Endometrial microvascular endothelial cells (primary cell): ENCODE measurements around the gene PPP2R2D. TPM values are rescaled to one million over a fixed set of nuclear protein-coding genes. Genes with fewer than 3 reads are reported as not detected.

Experiments used
- in situ Hi-C: cut with HindIII; loops from 2 replicates; pipeline ENCODE4 v1.10.0; 2017; ENCODE audit warnings: low sequenced_read_pairs, low pct_unique_long_range_greater_than_20kb; ENCODE audit errors: inconsistent ontology term
- total RNA-seq: library from RNA; depleted of rRNA; stranded (reverse); fragments of >200 nt; gene quantifications from one replicate; pipeline ENCODE4 v1.2.3, GENCODE V29; 2015; ENCODE audit errors: inconsistent ontology term

PPP2R2D gene
- total RNA-seq, 1 donor from 2014 or later = 36.6 TPM

DNA sequence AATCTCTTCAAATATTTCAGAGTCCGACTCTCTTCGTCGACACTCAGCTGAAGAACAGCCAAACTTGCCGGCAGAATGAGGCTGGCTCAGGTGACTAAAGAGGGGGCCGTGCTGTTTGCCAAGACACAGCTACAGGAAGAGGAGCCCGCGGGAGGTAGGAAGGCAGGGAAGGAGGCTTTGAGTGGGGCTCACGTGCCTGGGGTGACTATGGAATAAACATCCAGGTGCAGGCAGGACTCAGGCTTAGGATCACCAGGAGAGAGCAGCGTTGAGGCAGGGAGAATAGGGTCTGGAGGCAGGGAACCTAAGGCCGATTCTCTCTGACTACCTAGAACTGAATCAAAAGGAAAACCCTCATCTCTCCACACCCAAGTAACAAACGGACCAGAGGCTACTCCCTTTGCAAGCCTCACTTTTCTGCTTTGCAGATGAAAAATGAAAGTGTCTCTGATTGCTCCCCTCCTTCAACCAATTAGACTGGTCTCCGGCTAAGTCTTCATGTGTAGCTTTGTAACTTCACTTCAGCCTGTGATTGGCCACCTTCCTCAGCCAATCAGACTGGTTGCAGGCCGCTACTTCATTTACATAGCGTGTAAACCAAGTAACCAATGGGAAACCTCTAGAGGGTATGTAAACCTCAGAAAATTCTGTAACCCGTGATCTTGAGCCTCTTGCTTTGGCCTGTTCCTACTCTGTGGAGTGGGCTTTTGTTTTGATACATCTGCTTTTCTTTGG is 100.6 kb downstream of the PPP2R2D start:
- in situ Hi-C loops = no loop called here

GRCh38 chr10:132002004-132002403 is 101.2 kb downstream of the PPP2R2D start:
- in situ Hi-C loops = no loop called here

DNA sequence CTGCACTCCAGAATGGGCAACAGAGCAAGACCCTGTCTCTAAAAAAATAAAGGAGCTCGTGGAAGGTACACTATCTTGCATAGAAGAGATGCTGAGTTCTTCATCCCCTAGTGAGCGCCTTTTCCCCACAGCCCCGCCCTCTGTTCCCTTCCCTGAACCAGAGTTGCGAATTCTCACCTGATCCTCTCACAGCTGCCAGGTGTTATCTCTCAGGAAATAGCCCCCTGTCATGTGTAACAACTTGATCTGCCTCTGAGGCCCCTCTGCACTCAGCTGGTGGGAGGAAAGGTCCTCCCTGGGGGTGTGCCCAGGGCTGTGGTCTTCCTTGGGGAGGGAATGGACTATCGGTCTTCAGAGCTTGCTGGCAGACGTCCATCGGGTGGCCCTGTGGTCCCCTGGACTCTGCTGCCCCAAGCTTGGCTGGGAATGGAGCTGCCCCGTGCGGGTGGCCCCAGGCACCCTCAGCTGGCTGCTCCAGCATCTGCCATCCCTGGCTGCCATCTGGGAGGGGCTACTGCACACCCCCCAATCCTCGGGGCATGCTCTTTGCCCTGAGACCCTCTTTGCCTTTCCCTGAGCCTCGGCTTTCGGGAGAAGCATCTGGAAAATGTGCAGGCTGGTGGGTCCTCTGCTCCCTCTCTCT is 102.6 kb downstream of the PPP2R2D start:
- in situ Hi-C loops = no loop called here

- in situ Hi-C loops = no loop called here
Measured at GRCh38 chr10:132004052-132004451, 103.2 kb downstream of the PPP2R2D start.

- in situ Hi-C loops = no loop called here
Measured at GRCh38 chr10:132005147-132005546, 104.3 kb downstream of the PPP2R2D start.

DNA sequence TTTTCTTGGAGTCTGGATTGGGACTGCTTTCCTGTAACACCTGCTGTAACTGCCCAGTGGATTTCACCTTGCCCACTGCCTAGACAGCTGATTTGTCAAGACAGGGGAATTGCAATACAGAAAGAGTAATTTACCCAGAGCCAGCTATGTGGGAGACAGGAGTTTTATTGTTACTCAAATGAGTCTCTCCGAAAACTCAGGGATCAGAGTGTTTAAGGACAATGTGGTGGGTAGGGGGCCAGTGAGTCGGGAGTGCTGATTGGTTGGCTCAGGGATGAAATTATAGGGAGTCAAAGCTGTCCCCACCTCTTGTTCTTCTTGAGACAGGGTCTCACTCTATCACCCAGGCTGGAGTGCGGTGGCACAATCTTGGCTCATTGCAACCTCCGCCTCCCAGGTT is 106.2 kb downstream of the PPP2R2D start:
- in situ Hi-C loops = no loop called here

DNA sequence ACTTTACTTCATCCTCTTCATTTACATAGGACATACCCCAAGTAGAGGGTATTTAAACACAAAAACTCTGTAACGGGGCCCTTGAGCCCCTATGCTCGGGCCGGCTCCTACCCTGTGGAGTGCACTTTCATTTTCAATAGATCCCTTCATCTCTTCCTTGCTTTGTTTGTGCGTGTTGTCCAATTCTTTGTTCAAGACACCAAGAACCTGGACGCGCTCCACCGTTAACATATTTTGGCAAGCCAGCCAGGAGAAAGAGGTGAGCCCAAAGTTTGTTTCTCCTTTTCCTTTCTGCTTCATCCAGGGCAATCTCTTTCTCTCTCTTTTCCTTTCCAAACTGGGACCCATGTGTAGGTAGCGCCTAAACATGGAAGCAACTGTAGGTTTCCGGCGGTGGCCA is 106.9 kb downstream of the PPP2R2D start:
- in situ Hi-C loops = no loop called here

Other genes with a start within 250 kb of the PPP2R2D start
- 96.4 TPM for gene BNIP3, start 80.9 kb downstream of the PPP2R2D start, total RNA-seq
- not detected for gene JAKMIP3, start 164.9 kb downstream of the PPP2R2D start, total RNA-seq